PC-9 (cell line): Measurements from ENCODE around the gene NID2. TPM values are rescaled to one million over a fixed set of nuclear protein-coding genes. Genes with fewer than 3 reads are reported as not detected.

Source experiments
- BruUV-seq: library from RNA; stranded (reverse); fragments of 400-500 nt; replicated peaks from 2 replicates; lab custom pipeline; 2021; lab: Mats Ljungman, UMichigan
- CTCF ChIA-PET: fragments of 300-600 bp; sonication (Branson Sonifier 250); formaldehyde crosslinking; loops from one replicate; lab custom pipeline; 2022; ENCODE audit warnings: antibody characterized with exemption; lab: Charles Lee
- POLR2A ChIA-PET: fragments of 300-600 bp; sonication (Branson Sonifier 250); formaldehyde crosslinking; loops from one replicate; lab custom pipeline; 2022; ENCODE audit warnings: antibody characterized with exemption; ENCODE audit not compliant: unreplicated experiment; lab: Charles Lee
- DNase-seq, 2 experiments: peaks; one replicate each; pipeline versions ENCODE4 v3.0.0 to v3.0.0-alpha.2; 2015 to 2022; ENCODE audit warnings: mixed read lengths in 1 of 2
- H2AFZ ChIP-seq: fragments of 200-600 bp; sonication (generic); 2 replicates; pipeline ENCODE4 v1.8.1; 2017; ENCODE audit warnings: antibody characterized with exemption
- H3F3A ChIP-seq: fragments of 200-600 bp; sonication (generic); 2 replicates; pipeline ENCODE4 v1.8.1; 2017; ENCODE audit warnings: antibody characterized with exemption, mild to moderate bottlenecking, low read depth; ENCODE audit not compliant: insufficient read depth
- H3K27ac ChIP-seq: fragments of 200-600 bp; sonication (generic); 2 replicates; pipeline ENCODE4 v1.6.1; 2016; ENCODE audit warnings: mixed run types
- H3K27me3 ChIP-seq: fragments of 200-600 bp; sonication (generic); 2 replicates; pipeline ENCODE4 v1.6.1; 2016; ENCODE audit warnings: low read depth, mixed run types; ENCODE audit not compliant: insufficient read depth
- H3K36me3 ChIP-seq: fragments of 200-600 bp; sonication (generic); 2 replicates; pipeline ENCODE4 v1.6.1; 2016; ENCODE audit warnings: low read depth, mixed run types
- H3K4me1 ChIP-seq: fragments of 200-600 bp; sonication (generic); replicated peaks from 2 replicates; pipeline ENCODE4 v1.6.1; 2016; ENCODE audit warnings: mixed run types; ENCODE audit not compliant: insufficient read depth
- H3K4me2 ChIP-seq: fragments of 200-600 bp; sonication (generic); 2 replicates; pipeline ENCODE4 v1.6.1; 2017; ENCODE audit warnings: mixed run types
- H3K4me3 ChIP-seq: fragments of 200-600 bp; sonication (generic); 2 replicates; pipeline ENCODE4 v1.6.1; 2016; ENCODE audit warnings: mixed run types
- H3K79me2 ChIP-seq: fragments of 200-600 bp; sonication (generic); 2 replicates; pipeline ENCODE4 v1.6.1; 2017; ENCODE audit warnings: low read depth, mixed run types
- H3K9me2 ChIP-seq: fragments of 200-600 bp; sonication (generic); 2 replicates; pipeline ENCODE4 v1.8.1; 2017; ENCODE audit warnings: mild to moderate bottlenecking; ENCODE audit not compliant: insufficient read depth
- H3K9me3 ChIP-seq: fragments of 200-600 bp; sonication (generic); 2 replicates; pipeline ENCODE4 v1.8.1; 2016; ENCODE audit warnings: low read depth; ENCODE audit not compliant: insufficient read depth
- H4K20me1 ChIP-seq: fragments of 200-600 bp; sonication (generic); 2 replicates; pipeline ENCODE4 v1.8.1; 2017; ENCODE audit not compliant: insufficient read depth
- CTCF ChIP-seq: fragments of 200-600 bp; sonication (generic); conservative IDR thresholded peaks from 2 replicates; pipeline ENCODE4 v1.6.1; 2017; ENCODE audit warnings: mixed run types, antibody characterized with exemption, mild to moderate bottlenecking, moderate library complexity
- EZH2 ChIP-seq: fragments of 200-600 bp; sonication (generic); IDR thresholded peaks from 2 replicates; pipeline ENCODE4 v1.8.0; 2017; ENCODE audit warnings: antibody characterized with exemption, low read depth
- intact Hi-C: fragments of 100-400 bp; cut with micrococcal nuclease; formaldehyde crosslinking; loops from one replicate; pipeline ENCODE4 v1.10.0; 2022; ENCODE audit not compliant: unreplicated experiment
- total RNA-seq: library from RNA; stranded (reverse); gene quantifications from 2 replicates; pipeline ENCODE4 v1.2.3, GENCODE V29; 2021

The NID2 gene
- total RNA-seq, 1 experiment from 2014 or later = 0.11 TPM

- CTCF ChIA-PET = no interaction called here
- Histone ChIP-seq H2AFZ (no peak overlapping the region), H3K79me2 (no peaks in the 10 kb centered on the region), H3K9me3 (no peaks in the 10 kb centered on the region), H3K27me3 (no peaks in the 10 kb centered on the region), H3K4me3 (no peak overlapping the region), H3K9me2 (no peaks in the 10 kb centered on the region), H3K27ac (peak overlapping the region; percentile 87), H3K4me2 (peak overlapping the region; percentile 55), H3K36me3 (no peaks in the 10 kb centered on the region), H4K20me1 (no peaks in the 10 kb centered on the region), H3F3A (peaks cover 36% of the 10 kb centered on the region), H3K4me1 (peaks cover 61% of the 10 kb centered on the region)
- intact Hi-C loops = loop anchor here (1.0 to 10.0 kb wide), 3 partner anchors 47 to 86 kb away; no protein-coding TSS in a partner anchor
- POLR2A ChIA-PET = interaction anchor here (0.7 to 0.9 kb wide), 2 partner anchors 46 to 1105 kb away, joined by 6 to 12 read pairs; no protein-coding TSS in a partner anchor
- TF ChIP-seq EZH2 (no peak), CTCF (no peak)
- no peak for DNase-seq
- BruUV-seq = TSS peak; percentile 10
These were observed 9.9 kb upstream of the NID2 start for GRCh38 chr14:52078721-52079120.

GRCh38 chr14:52078095-52078531 is 9.3 kb upstream of the NID2 start:
- peak overlapping the region; percentile 87 for H3K27ac ChIP-seq
- DNase-seq = peak; percentile 41 to 52
- H2AFZ ChIP-seq = no peak overlapping the region
- H3K9me3 ChIP-seq = no peaks in the 10 kb centered on the region
- H3K36me3 ChIP-seq = no peaks in the 10 kb centered on the region
- H3K4me3 ChIP-seq = no peak overlapping the region
- H4K20me1 ChIP-seq = no peaks in the 10 kb centered on the region
- BruUV-seq = no TSS peak
- peak overlapping the region; percentile 55 for H3K4me2 ChIP-seq
- peaks cover 61% of the 10 kb centered on the region for H3K4me1 ChIP-seq
- no peak for TF ChIP-seq CTCF
- no peak for TF ChIP-seq EZH2
- no peaks in the 10 kb centered on the region for H3K79me2 ChIP-seq
- H3F3A ChIP-seq = peaks cover 36% of the 10 kb centered on the region
- no peaks in the 10 kb centered on the region for H3K27me3 ChIP-seq
- ChIA-PET POLR2A (no interaction called here), CTCF (no interaction called here)
- no peaks in the 10 kb centered on the region for H3K9me2 ChIP-seq
- intact Hi-C loops = loop anchor here (1.0 to 10.0 kb wide), 3 partner anchors 47 to 86 kb away; no protein-coding TSS in a partner anchor

GRCh38 chr14:52077256-52077979 is 8.6 kb upstream of the NID2 start:
- no peaks in the 10 kb centered on the region for H3K36me3 ChIP-seq
- CTCF ChIA-PET = interaction anchor here (1.1 kb wide), 1 partner anchor 47 kb away, joined by 5 read pairs; no protein-coding TSS in a partner anchor
- intact Hi-C loops = loop anchor here (5.0 to 10.0 kb wide), 2 partner anchors 63 to 85 kb away; no protein-coding TSS in a partner anchor
- H2AFZ ChIP-seq = no peak overlapping the region
- TSS peak; percentile 18 for BruUV-seq
- H3K79me2 ChIP-seq = no peaks in the 10 kb centered on the region
- H3K9me2 ChIP-seq = no peaks in the 10 kb centered on the region
- no peaks in the 10 kb centered on the region for H4K20me1 ChIP-seq
- DNase-seq = no peak
- peak overlapping the region; percentile 87 for H3K27ac ChIP-seq
- H3K27me3 ChIP-seq = no peaks in the 10 kb centered on the region
- TF ChIP-seq EZH2 (no peak), CTCF (no peak)
- no peak overlapping the region for H3K4me3 ChIP-seq
- H3K4me1 ChIP-seq = peaks cover 61% of the 10 kb centered on the region
- peak overlapping the region; percentile 21 for H3K4me2 ChIP-seq
- POLR2A ChIA-PET = no interaction called here
- peaks cover 36% of the 10 kb centered on the region for H3F3A ChIP-seq
- H3K9me3 ChIP-seq = no peaks in the 10 kb centered on the region
